NOMO-1 treated with DMSO at 0.1 percent for 48 hours (cell line): Measurements from ENCODE around the gene PPFIBP2.
A peak's percentile ranks its signal among the peaks of the same experiment; 100 is the strongest.

Experiments used
- DNase-seq: peaks from one replicate; lab custom pipeline; 2025; ENCODE audit not compliant: unreplicated experiment; lab: John Stamatoyannopoulos, UW

Gene PPFIBP2

DNA sequence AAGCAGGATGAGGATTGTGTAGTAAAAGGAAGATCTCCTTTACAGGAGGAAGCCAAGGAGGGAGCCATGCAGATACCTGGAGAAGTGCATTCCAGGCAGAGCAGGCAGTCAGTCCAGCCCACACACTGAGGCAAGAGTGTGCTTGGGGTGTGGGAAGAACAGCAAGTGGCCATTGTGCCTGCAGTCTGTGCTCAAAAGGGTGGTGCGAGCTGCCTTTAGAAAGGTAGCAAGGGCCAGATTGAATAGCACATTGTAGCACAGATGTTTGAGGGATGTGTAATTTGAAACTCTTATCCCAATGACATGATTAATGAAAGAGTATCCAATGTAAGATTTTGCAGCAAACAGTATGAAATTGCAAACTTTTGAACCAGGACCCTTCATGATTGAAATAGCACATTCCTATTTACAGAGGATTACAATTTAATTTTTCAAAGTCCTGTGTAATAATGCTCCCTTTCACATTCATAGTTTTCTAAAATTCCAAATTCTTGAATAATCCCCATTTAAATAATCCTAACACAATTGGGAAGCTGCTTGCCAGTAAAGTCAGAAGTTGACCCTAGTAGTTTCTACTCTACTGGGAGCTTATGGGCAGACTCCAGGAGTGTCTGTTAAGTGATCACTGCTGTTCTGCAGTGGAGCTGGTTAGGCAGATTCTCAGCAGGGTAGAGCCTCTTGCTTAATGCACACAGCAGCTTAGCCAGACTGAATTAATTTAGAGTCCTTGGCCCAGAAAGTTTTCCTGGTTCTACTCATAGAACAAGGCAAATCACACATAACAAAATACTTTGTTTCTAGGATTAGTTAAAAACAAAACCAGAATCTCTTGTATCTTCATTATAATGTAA is 81.4 kb downstream of the PPFIBP2 start:
- DNase-seq, result no peak

DNA sequence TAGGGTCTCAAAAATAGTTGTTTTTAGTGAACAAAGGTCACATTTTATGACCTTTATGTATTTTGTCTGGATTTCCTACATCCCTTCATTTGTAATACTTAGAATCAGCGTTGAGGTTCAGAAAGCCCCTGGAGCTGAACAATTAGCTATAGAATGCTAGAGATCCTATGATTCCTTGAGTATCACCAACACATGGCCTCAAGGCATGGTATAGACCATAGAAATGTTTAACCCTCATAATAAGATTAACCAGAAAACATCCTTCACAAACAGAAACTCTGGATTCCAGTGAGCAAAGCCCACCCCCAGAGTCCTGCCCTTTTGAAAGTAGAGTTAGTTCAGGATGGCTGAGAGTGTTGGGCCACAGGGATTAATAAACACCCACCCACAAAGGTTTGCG is 82.2 kb downstream of the PPFIBP2 start:
- no peak for DNase-seq

DNA sequence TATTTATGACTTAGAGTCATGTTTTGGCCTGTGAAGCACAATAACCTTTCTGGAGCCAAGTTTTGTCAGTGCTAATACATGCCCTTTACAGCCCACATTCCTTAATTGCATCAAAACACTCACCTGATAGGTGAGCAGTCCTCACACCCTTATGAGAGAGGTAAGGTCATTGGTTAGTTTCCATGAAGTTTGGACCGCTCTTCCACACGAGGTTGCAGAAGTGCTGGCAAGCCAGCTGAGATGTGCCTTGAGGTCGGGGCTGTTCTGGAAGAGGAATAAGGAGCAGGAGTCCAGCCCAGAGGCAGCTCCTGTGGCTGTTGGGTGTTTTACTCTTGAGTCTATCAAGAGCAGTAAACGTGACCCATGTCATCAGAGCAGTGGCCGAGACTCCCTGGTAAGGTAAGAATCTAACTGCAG is 83.2 kb downstream of the PPFIBP2 start:
- no peak for DNase-seq

DNA sequence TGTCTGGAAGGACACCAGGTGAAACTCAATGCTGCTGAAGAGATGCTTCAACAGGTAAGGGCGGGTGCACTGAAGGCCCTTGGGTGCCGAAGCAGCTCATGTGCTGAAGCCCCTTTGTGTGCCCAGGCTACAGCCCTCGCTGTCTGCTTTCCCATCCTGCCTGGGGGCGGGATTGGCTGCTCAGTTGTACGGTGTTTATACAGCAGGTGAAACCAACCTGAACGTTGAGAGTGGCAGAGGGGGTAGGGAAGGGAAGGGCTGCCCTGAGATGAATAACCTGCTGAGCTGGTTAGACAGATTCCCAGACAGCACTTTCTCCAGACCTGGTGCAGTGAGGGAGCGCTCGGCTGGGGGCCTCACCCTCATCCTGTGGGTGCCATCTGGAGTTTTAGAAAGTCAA is 83.8 kb downstream of the PPFIBP2 start:
- DNase-seq, result no peak

DNA sequence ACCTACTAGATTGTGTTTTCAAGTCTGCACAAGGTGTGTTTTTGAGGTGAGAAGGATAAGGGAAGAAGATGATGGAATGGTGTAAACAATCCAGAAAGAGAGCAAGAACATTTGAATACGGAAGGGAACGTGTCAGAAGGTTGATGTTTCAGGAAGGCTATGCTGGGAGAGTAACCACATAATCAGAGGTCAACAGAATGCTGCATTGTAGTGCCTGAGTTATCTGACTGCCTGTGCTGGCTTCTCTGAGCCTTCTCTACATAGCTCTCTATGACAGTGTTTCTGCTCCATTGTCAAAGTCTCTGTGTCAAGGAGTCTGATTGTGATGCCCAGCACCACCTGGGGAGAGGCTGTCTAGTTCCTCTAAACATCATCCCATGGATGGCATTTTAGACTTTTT is 85.4 kb downstream of the PPFIBP2 start:
- DNase-seq, result no peak

DNA sequence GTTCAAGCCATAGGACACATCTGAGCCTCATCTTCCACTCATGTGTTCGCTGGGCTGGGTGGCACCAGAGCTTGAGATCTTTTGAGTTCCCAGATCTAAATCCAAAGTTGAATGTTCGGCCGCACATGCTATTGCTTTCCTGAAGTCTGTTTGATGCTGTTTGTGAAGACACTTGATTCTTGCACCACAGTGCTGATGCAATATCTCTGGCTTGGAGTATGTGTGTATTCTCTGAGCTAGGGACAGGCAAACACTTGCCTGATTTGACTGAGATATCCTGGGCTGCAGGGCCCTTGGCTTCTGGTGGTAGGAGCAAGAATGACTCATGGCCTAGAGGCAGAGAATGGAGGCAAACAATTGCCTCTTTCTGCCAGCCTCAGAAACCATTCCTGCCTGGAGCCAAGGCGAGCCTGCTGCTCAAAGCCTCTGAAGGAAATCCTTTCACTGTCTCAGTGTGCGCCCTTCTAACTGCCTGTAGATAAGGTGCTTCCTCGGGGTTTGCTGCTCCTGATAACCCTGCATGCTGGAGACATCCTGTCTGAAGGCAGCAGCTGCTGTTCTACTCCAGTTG is 86.5 kb downstream of the PPFIBP2 start:
- DNase-seq, result peak; percentile 64

DNA sequence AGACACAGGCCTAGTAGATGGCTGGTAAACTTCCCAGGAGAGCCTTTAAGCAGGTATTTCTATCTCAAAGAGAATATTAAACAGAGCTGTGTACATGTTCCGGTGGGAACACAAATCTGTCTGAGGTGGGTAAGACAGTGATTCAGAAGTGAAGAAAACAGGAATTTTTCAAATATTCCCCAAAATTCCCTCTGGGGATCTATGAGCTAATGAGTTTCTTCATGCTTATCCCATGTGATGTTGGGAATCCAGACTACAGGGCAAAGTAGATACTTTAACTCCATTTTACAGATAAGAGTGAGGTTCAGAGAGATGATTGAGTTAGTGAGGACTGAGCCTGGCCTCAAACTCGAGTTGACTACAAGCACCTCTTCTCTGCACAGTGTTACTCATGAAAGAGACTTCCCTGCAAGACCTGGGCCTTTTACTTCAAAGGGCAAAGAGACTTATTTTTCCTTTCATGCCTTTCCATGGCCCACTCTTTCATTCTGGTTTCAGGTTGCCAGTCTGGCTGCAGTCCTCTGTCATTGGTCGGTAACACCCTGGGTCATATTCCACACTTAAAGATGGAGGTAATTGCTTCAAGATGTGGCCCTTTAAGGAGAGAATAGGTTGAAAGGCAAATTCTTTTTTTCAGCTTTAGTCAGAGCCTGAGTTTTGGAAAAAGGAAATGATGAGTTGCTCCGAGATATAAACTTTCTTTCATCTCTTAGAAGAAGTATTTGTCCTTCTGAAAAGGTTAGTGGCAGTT is 89.4 kb downstream of the PPFIBP2 start:
- DNase-seq, result no peak

DNA sequence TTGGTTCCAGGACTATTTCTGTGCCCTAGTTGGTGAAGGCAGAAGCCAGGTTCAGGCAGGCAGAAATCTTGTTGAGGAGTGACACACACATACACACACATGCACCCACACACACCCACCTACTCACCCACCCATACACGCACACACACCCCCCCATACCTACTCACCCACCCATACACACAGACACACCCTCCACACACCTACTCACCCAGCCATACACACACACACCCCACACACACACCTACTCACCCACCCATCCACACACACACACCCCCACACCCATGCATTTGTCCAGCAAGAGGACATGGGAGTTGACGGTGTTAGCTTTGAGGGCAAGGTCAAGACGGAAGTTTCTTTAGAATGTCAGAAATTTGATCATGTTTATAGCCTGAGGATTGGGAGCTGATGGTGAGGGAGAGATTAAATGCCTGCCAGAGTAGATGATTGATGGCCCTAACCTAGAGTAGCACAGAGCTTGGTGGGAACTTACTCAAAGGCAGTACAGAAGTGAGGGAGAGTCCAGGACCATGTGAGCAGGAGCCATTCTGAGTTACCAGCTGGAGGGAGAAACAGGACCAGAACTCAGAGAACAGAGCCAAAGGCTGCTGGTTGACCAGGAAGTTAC is 90.6 kb downstream of the PPFIBP2 start:
- DNase-seq, result no peak

DNA sequence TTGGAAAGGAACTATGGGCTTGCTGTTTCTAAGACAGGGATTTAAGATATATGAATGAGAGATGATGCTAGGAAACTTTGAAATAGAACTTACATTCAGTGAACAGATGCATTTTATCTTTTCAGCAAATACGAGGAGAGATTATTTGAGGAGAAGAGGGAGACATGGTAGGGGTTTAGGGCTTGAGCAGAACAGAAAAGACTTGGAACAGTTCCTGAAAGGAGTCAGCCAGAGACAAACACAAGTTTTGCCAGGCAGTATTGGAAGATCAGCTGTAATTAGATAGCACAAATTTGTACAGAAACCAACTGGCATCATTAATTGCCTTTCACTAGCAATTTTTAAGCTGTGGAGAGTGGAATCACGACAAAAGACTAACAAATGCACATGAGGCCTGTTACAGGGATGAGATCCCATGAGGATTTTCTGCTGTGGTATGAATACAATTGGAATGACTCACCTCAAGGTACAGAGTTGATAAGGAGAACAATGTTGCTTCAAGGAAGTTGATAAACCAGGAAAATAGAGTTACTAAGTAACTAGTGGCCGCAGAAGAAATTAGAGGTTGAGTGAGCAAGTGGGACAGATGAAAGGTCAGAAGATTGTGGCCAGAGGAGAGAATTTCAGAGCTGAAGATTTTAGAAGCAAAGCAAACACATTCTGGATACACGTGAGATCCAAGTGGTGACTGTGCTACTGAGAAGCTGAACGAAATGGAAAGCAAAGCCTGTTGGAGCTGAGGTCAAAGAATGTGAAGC is 91.6 kb downstream of the PPFIBP2 start:
- DNase-seq, result no peak

DNA sequence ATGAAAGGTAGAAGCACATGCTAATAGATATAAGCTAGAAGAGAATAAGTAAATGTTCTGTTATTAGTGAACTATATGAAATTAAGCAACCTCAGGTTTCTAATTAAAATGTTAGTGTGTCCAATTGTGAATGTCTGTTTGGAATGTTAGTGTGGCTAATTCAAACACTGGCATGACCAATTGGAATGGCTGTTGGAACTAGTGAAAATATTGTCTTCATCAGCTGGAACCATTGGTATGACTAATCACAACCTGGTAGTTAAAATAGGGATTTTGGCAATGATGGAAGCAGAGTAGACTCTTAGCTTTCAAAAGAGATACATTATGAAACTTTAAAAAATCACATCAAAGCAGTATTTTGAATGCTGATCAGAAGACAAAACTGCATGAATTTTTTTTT is 92.7 kb downstream of the PPFIBP2 start:
- DNase-seq, result no peak

DNA sequence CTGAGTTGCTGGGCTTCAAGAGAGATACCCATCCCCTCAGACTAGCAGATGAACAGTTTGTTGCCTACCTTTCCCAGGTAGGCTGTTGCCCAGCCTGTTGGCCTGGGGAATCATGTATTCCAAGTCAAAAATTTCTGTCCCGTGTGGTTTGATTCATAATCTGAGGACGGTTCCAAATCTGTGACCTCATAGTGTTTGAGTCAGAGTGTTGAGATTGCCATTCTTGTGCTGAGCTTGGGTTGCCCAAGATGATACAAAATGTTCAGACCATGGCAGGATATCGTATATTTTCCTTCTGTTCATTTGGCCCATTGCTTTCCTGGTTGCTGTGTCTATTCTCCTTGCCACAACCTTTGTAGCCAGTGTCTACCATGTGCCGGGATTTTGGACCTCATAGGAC is 95.2 kb downstream of the PPFIBP2 start:
- no peak for DNase-seq

DNA sequence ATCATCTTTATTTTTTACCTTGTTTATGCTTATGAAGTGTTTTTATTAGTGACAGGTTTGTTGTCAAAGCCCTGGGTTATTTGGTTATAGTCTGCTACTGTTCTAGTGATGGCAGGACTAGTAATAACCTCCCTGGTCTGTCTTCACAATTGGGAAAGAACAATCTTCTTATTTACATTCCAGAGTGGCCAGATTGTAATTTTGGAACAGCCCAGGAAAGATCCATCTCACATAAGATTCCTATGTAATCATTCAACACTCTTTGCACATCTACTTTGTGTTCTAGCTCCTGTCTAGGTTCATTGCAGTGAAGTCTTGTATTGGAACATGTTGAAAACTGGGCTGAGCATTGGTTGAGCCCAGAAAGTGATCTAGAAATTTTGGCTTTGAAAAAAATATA is 95.7 kb downstream of the PPFIBP2 start:
- no peak for DNase-seq

DNA sequence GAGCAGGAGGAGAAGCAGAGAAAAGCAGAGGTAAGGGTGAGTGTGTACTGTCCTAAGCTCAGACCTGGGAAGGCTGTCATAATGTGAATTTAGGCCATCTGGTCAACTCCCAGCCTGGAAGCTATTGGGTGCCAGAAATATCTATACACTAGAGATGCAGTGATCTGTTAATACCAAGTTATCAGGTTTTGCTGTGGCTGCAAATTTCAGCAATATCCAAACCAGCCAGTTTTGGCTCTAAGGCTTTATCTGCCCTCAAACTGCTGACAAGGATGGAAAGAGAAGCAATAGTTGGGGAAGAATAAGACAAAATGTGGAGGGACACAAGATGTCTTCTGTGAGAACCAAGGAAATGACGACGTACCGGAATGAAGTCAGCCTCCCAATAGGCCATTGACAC is 96.6 kb downstream of the PPFIBP2 start:
- no peak for DNase-seq

DNA sequence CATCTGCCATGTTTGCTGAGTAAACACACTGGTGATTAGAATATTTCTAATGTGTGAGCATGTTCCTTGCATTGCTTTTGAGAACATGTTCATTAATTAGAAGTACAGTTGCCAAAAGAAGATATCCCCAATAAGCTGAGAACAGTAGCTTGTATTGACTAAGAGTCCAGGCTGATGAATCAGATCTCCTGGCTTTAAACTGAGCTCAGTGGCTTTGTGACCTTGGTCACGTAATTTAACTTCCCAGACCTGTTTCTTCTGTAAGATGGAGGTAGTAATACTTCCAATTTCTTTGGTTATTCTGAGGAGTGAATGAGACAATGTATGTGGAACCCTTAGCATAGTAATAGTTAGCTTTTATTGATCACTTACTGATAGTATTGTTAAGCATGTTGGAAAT is 97.6 kb downstream of the PPFIBP2 start:
- DNase-seq, result no peak

DNA sequence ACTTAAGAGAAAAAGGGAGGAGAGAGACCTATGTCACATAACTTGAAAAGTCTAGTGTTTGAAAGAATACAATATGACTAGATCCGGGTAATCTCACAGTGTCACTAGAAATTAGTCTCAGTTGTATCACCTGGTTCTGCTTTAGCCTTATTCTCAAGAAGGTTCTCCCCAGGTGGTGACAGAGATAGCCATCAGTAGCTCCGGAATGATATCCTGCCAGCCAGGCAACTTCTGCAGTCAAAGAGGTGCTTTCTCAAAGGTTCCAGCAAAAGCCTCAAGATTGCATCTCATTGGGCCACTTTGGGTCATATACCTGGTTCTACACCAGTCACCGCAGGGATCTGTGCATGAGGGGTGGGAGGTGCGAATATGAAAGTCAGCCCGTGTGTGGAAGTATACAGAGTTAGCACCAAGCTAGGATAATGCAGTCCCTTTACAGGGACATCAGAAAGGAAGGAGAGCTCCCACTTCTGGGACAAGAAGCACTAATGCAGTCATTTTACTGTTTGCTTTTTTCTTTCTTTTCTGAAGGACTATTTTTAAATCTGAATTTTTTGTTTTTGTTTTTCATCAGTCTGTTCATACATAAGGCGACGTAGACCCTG is 98.4 kb downstream of the PPFIBP2 start:
- DNase-seq, result no peak

DNA sequence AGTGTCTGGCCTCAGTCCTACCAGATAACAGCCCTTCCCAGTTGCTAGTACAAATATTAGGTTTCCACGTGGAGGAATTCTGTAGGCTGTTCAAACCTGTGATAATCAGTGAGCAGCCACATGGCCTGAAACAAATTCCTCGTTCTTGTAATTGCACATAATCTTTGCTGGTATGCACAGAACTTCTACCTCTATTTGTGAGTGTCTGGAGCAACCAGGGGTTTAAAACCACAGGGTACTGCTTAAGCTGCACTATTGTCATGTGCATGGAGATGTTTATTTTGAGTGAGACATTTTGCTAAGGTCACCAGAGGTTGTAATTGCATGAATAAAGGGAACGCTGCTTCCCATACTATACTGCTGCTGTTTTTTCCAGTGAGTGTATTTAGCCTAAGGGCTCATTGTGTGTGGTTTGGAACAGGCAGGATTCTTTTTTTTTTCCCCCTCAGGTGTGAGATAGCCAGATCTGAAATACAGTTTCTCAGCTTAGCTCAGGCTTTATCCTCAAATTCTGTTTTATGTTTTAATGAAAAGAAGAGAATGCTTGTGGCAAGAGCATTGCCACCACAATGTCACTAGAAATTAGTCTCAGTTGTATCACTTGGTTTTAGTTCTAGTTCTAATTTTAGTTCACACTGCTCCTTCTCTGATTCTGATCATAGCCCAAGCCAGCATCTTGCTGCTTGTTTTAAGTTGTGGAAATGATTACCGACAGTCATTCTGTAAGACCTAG is 99.0 kb downstream of the PPFIBP2 start:
- DNase-seq, result no peak

DNA sequence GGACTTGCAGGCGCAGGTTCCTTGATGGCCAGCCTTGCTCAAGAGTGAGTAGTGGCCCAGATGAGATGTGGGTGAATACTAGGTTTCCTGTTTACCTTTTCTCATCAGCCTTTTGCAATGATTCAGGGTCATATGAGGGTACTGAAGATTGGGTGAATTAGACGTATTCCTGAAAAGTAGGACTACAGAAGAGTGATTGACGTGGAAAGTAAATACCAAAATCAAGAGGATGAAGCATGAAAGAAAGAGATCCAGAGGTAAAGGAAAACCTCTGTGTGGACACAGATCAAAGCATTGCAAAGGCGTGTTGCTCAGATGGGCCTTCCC is 99.6 kb downstream of the PPFIBP2 start:
- DNase-seq, result no peak

DNA sequence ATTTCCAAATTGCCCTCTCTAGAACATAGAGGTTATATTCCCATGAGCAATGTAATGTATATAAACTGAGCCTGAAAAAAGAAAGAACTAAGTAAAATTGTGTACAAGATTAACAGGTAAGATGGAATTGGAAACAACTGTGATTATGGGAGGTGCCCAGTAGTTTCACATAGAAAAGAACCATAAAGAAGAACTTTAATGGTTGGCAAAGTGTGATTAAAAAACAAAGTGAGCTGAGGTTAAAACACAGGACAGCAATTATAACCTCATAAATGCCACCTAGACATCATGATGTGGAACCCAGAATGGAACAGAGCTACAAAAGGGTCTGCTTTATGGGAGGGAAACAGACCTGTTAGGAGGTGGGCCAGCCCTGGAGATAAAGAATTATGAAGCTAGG is 100.9 kb downstream of the PPFIBP2 start:
- DNase-seq, result no peak

DNA sequence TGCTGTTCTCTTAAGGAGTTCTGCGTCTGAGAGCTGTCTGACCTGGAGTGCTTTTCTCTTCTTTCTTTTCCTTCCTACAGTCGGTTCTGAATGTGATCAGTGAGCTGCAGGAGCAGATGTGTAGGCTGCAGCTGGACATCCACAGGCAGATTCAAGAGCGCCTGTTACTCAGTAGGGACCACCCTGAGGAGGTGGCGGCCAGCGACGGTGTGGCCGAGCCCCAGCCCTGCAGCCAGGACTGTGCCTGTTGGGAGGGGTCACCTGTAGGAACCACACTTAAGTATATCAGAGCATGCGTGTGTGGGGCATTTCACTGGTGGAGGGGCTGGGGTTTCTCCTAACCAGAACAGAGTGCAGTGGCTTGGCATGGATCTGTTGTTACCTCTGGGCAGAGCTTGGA is 103.2 kb downstream of the PPFIBP2 start:
- DNase-seq, result no peak

DNA sequence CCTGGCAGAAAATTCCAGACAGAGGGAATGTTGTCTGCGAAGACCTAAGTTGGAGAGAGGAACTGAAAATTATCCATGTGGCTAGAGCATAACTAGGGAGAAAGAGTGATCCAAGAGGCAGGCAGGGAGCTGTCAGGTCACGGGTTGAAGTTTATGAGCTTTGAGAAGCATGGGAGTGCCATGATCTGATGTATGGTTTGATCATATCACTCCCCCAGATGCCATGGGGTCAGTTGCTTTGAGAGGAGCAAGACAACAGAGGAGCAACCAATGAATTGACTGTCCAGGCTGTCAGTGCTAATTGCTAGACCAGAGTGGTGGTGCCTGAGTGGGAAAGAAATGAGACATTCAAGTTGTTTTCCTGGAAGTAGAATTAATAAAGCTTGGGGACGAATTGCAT is 105.5 kb downstream of the PPFIBP2 start:
- no peak for DNase-seq
